G401.6 (cell line): ENCODE results near the gene MAFF.
"Not testable (repeated sequence)": the region's sequence is repeated elsewhere in the genome, so short reads cannot be mapped to it uniquely, and the experiment has no call there.

Experiments used
- FAIRE-seq: peaks from 2 replicates; lab custom pipeline; 2012; peaks lifted over from hg19 to GRCh38; lab: Jason Lieb, UNC

Gene MAFF

GRCh38 chr22:38226853-38227649 lies 25.3 kb downstream of the MAFF start:
- no peak for FAIRE-seq

GRCh38 chr22:38228326-38228872 lies 26.6 kb downstream of the MAFF start:
- FAIRE-seq: no peak

GRCh38 chr22:38228873-38229740 lies 27.3 kb downstream of the MAFF start:
- FAIRE-seq: no peak

GRCh38 chr22:38230108-38230825 lies 28.5 kb downstream of the MAFF start:
- FAIRE-seq: no peak

GRCh38 chr22:38230916-38231315 lies 29.1 kb downstream of the MAFF start:
- no peak for FAIRE-seq

- no peak for FAIRE-seq
These were observed 30.4 kb downstream of the MAFF start for GRCh38 chr22:38232196-38232595.

- FAIRE-seq: no peak
These were observed 31.6 kb downstream of the MAFF start for GRCh38 chr22:38233427-38233826.

- not testable (repeated sequence) for FAIRE-seq
These were observed 32.1 kb downstream of the MAFF start for GRCh38 chr22:38233856-38234255.

GRCh38 chr22:38235240-38235850 lies 33.6 kb downstream of the MAFF start:
- no peak for FAIRE-seq

GRCh38 chr22:38236786-38237185 lies 35.0 kb downstream of the MAFF start:
- FAIRE-seq: no peak

GRCh38 chr22:38238519-38239071 lies 36.8 kb downstream of the MAFF start:
- no peak for FAIRE-seq

- FAIRE-seq: no peak
These were observed 37.4 kb downstream of the MAFF start for GRCh38 chr22:38239101-38239761.

- FAIRE-seq: no peak
These were observed 39.0 kb downstream of the MAFF start for GRCh38 chr22:38240734-38241252.

- FAIRE-seq: no peak
These were observed 41.4 kb downstream of the MAFF start for GRCh38 chr22:38243007-38243765.

GRCh38 chr22:38244106-38244505 lies 42.3 kb downstream of the MAFF start:
- FAIRE-seq: no peak

- FAIRE-seq: no peak
These were observed 44.4 kb downstream of the MAFF start for GRCh38 chr22:38246046-38246658.

GRCh38 chr22:38246692-38247091 lies 44.9 kb downstream of the MAFF start:
- FAIRE-seq: no peak

- FAIRE-seq: no peak
These were observed 45.9 kb downstream of the MAFF start for GRCh38 chr22:38247713-38248112.

- FAIRE-seq: no peak
These were observed 46.5 kb downstream of the MAFF start for GRCh38 chr22:38248280-38248679.

- FAIRE-seq: no peak
These were observed 47.5 kb downstream of the MAFF start for GRCh38 chr22:38249301-38249700.
